Measurements from ENCODE around the gene CFAP73. TPM values are rescaled to one million over a fixed set of nuclear protein-coding genes. Genes with fewer than 3 reads are reported as not detected.

Gene CFAP73
- total RNA-seq, 1 experiment from 2014 or later = 0.94 TPM

- no peak; the same call in 1 of the 2 replicates for TF ChIP-seq PRDM15 (CRISPR knock-in tag; IDR thresholded peaks at IDR 0.05)
- no peak for TF ChIP-seq CREB1 (CRISPR knock-in tag; IDR thresholded peaks at IDR 0.05)
- TF ChIP-seq MXD4 (CRISPR knock-in tag; IDR thresholded peaks at IDR 0.05; ENCODE audit: borderline replicate concordance) = no peak
These were observed 49.8 kb upstream of the CFAP73 start (continued) for GRCh38 chr12:113099764-113100163.

GRCh38 chr12:113101751-113102150, 47.8 kb upstream of the CFAP73 start:
- ATAC-seq = no peak
- Mint-ChIP-seq H3K4me3 (no peak overlapping the region), H3K27ac (no peak overlapping the region), H3K36me3 (no peaks in the 10 kb centered on the region), H3K4me1 (peaks cover 11% of the 10 kb centered on the region), H3K27me3 (ENCODE audit: low read depth) (no peaks in the 10 kb centered on the region; the same call in 1 of the 2 replicates), H3K9me3 (no peaks in the 10 kb centered on the region)
- ChIA-PET CTCF (interaction anchor here (0.7 to 2.0 kb wide), 6 partner anchors 9 to 109 kb away, joined by 3 to 5 read pairs (median 4); partner anchors contain the start of gene RASAL1), POLR2A (interaction anchor here (0.7 kb wide), 1 partner anchor 308 kb away, joined by 3 read pairs; no protein-coding TSS in a partner anchor)
- TF ChIP-seq ATF2 (CRISPR knock-in tag; IDR thresholded peaks at IDR 0.05; ENCODE audit: borderline replicate concordance, low read depth) (no peak), NR1H2 (CRISPR knock-in tag; IDR thresholded peaks at IDR 0.05) (no peak), ZNF232 (CRISPR knock-in tag; IDR thresholded peaks at IDR 0.05) (no peak), SOX15 (CRISPR knock-in tag; IDR thresholded peaks at IDR 0.05) (no peak), ZNF121 (CRISPR knock-in tag; IDR thresholded peaks at IDR 0.05) (no peak), CREM (CRISPR knock-in tag; IDR thresholded peaks at IDR 0.05) (no peak), ARID4B (CRISPR knock-in tag; IDR thresholded peaks at IDR 0.05; ENCODE audit: borderline replicate concordance) (no peak), ATF1 (CRISPR knock-in tag; IDR thresholded peaks at IDR 0.05) (no peak), TEAD1 (CRISPR knock-in tag; IDR thresholded peaks at IDR 0.05) (no peak), NR3C1 (CRISPR knock-in tag; conservative IDR thresholded peaks at IDR 0.05; ENCODE audit: low read depth) (no peak), SMAD3 (CRISPR knock-in tag; IDR thresholded peaks at IDR 0.05; ENCODE audit: borderline replicate concordance) (no peak), NFYB (CRISPR knock-in tag; conservative IDR thresholded peaks at IDR 0.05; ENCODE audit: low read depth) (no peak), RORB (CRISPR knock-in tag; IDR thresholded peaks at IDR 0.05) (no peak), AFF4 (CRISPR knock-in tag; IDR thresholded peaks at IDR 0.05; ENCODE audit: borderline replicate concordance) (no peak), JAZF1 (CRISPR knock-in tag; IDR thresholded peaks at IDR 0.05) (no peak)
- DNase-seq (ENCODE audit: low spot score) = no peak
